ENCODE results near the gene SLC26A11.
"Not testable (repeated sequence)": the region's sequence is repeated elsewhere in the genome, so short reads cannot be mapped to it uniquely, and the experiment has no call there.

Gene SLC26A11

GRCh38 chr17:80233202-80233601 is 13.0 kb downstream of the SLC26A11 start:
- H3K27ac ChIP-seq = no peak overlapping the region
- H3K4me3 ChIP-seq = no peak overlapping the region

GRCh38 chr17:80236911-80237310 is 16.7 kb downstream of the SLC26A11 start:
- Histone ChIP-seq H3K27ac (no peak overlapping the region), H3K4me3 (no peak overlapping the region)

GRCh38 chr17:80237386-80237785 is 17.2 kb downstream of the SLC26A11 start:
- Histone ChIP-seq H3K4me3 (no peak overlapping the region), H3K27ac (no peak overlapping the region)

GRCh38 chr17:80242505-80242904 is 22.3 kb downstream of the SLC26A11 start:
- Histone ChIP-seq H3K27ac (no peak overlapping the region), H3K4me3 (no peak overlapping the region)

GRCh38 chr17:80243526-80244433 is 23.6 kb downstream of the SLC26A11 start:
- no peak overlapping the region for H3K27ac ChIP-seq

GRCh38 chr17:80244448-80244847 is 24.2 kb downstream of the SLC26A11 start:
- not testable (repeated sequence) for H3K4me3 ChIP-seq, H3K27ac ChIP-seq

More at GRCh38 chr17:80243526-80244433, 23.6 kb downstream of the SLC26A11 start:
- H3K4me3 ChIP-seq = no peak overlapping the region

GRCh38 chr17:80244871-80245509 is 24.8 kb downstream of the SLC26A11 start:
- H3K4me3 ChIP-seq = no peak overlapping the region
- no peak overlapping the region for H3K27ac ChIP-seq

GRCh38 chr17:80245566-80246265 is 25.5 kb downstream of the SLC26A11 start:
- no peak overlapping the region for H3K27ac ChIP-seq
- no peak overlapping the region for H3K4me3 ChIP-seq

- Histone ChIP-seq H3K27ac (no peak overlapping the region), H3K4me3 (no peak overlapping the region)
Observed at GRCh38 chr17:80246266-80246681, 26.0 kb downstream of the SLC26A11 start.

- H3K4me3 ChIP-seq = no peak overlapping the region
- H3K27ac ChIP-seq = no peak overlapping the region
Observed at GRCh38 chr17:80246726-80247125, 26.5 kb downstream of the SLC26A11 start.

- Histone ChIP-seq H3K27ac (no peak overlapping the region), H3K4me3 (no peak overlapping the region)
Observed at GRCh38 chr17:80247561-80247960, 27.3 kb downstream of the SLC26A11 start.

- no peak overlapping the region for H3K4me3 ChIP-seq
- H3K27ac ChIP-seq = no peak overlapping the region
Observed at GRCh38 chr17:80248001-80248893, 28.0 kb downstream of the SLC26A11 start.

GRCh38 chr17:80248894-80249710 is 28.9 kb downstream of the SLC26A11 start:
- H3K4me3 ChIP-seq = no peak overlapping the region

GRCh38 chr17:80251966-80252365 is 31.7 kb downstream of the SLC26A11 start:
- Histone ChIP-seq H3K4me3 (no peak overlapping the region), H3K27ac (peak overlapping the region in 2 of 21 experiments; percentile 11 to 29)

More at GRCh38 chr17:80248894-80249710, 28.9 kb downstream of the SLC26A11 start:
- no peak overlapping the region for H3K27ac ChIP-seq

- H3K4me3 ChIP-seq = no peak overlapping the region
- H3K27ac ChIP-seq = peak overlapping the region in 7 of 21 experiments; percentile 7 to 82 (median 23)
Observed at GRCh38 chr17:80252871-80253270, 32.6 kb downstream of the SLC26A11 start.

- Histone ChIP-seq H3K4me3 (no peak overlapping the region), H3K27ac (peak overlapping the region in 19 of 21 experiments; percentile 22 to 89 (median 78))
Observed at GRCh38 chr17:80253631-80254395, 33.6 kb downstream of the SLC26A11 start.

GRCh38 chr17:80254396-80255251 is 34.4 kb downstream of the SLC26A11 start:
- Histone ChIP-seq H3K27ac (peak overlapping the region in 19 of 21 experiments; percentile 22 to 89 (median 78)), H3K4me3 (no peak overlapping the region)
